Astrocyte (in vitro differentiated cells and primary cell): Measurements from ENCODE around the gene GPA33. TPM values are rescaled to one million over a fixed set of nuclear protein-coding genes. Genes with fewer than 3 reads are reported as not detected.
A peak's percentile ranks its signal among the peaks of the same experiment; 100 is the strongest.

Experiments
- DNase-seq: peaks from one replicate; pipeline ENCODE4 v3.0.0-alpha.2; 2010; ENCODE audit warnings: low read depth
- FAIRE-seq: peaks from 2 replicates; lab custom pipeline; 2011; peaks lifted over from hg19 to GRCh38; lab: Jason Lieb, UNC
- H2AFZ ChIP-seq: 2 replicates; pipeline ENCODE4 v1.6.0; 2012; ENCODE audit warnings: low read depth, low read length, inconsistent platforms
- H3K27ac ChIP-seq: 2 replicates; pipeline ENCODE4 v1.5.1; 2011; ENCODE audit warnings: low read depth, low read length, inconsistent platforms
- H3K27me3 ChIP-seq: 2 replicates; pipeline ENCODE4 v1.6.0; 2011; ENCODE audit warnings: low read length, inconsistent platforms; ENCODE audit not compliant: insufficient read depth
- H3K36me3 ChIP-seq: 2 replicates; pipeline ENCODE4 v1.5.1; 2011; ENCODE audit warnings: low read length, inconsistent platforms; ENCODE audit not compliant: insufficient read depth
- H3K4me1 ChIP-seq: 2 replicates; pipeline ENCODE4 v1.5.1; 2011; ENCODE audit warnings: low read length, inconsistent platforms; ENCODE audit not compliant: insufficient read depth
- H3K4me2 ChIP-seq: 2 replicates; pipeline ENCODE4 v1.6.0; 2012; ENCODE audit warnings: low read length, inconsistent platforms
- H3K4me3 ChIP-seq: 2 replicates; pipeline ENCODE4 v1.5.1; 2011; ENCODE audit warnings: low read depth, mild to moderate bottlenecking, low read length, inconsistent platforms; ENCODE audit not compliant: insufficient read depth
- H3K79me2 ChIP-seq: 2 replicates; pipeline ENCODE4 v1.6.0; 2012; ENCODE audit warnings: mild to moderate bottlenecking, low read length, inconsistent platforms; ENCODE audit not compliant: insufficient read depth
- H3K9ac ChIP-seq: 2 replicates; pipeline ENCODE4 v1.6.0; 2012; ENCODE audit warnings: mild to moderate bottlenecking, low read length, inconsistent platforms
- H3K9me3 ChIP-seq: 2 replicates; pipeline ENCODE4 v1.5.1; 2012; ENCODE audit warnings: low read depth, mild to moderate bottlenecking, low read length, inconsistent platforms; ENCODE audit not compliant: insufficient read depth
- H4K20me1 ChIP-seq: 2 replicates; pipeline ENCODE4 v1.6.0; 2012; ENCODE audit warnings: low read length, inconsistent platforms; ENCODE audit not compliant: insufficient read depth
- H3K27ac Mint-ChIP-seq: one replicate; pipeline ENCODE4 v1.8.0; 2021; ENCODE audit warnings: mild to moderate bottlenecking, mixed read lengths; ENCODE audit not compliant: unreplicated experiment
- H3K27me3 Mint-ChIP-seq: one replicate; pipeline ENCODE4 v1.8.0; 2021; ENCODE audit warnings: low read depth, mixed read lengths; ENCODE audit not compliant: unreplicated experiment
- H3K36me3 Mint-ChIP-seq: one replicate; pipeline ENCODE4 v1.8.0; 2021; ENCODE audit warnings: low read depth, mixed read lengths; ENCODE audit not compliant: unreplicated experiment
- H3K4me1 Mint-ChIP-seq: one replicate; pipeline ENCODE4 v1.8.0; 2021; ENCODE audit warnings: low read depth, mixed read lengths; ENCODE audit not compliant: unreplicated experiment
- H3K4me3 Mint-ChIP-seq: one replicate; pipeline ENCODE4 v1.8.0; 2021; ENCODE audit warnings: mild to moderate bottlenecking, moderate library complexity, mixed read lengths; ENCODE audit not compliant: unreplicated experiment
- H3K9me3 Mint-ChIP-seq: one replicate; pipeline ENCODE4 v1.8.0; 2021; ENCODE audit warnings: mild to moderate bottlenecking, mixed read lengths; ENCODE audit not compliant: unreplicated experiment
- CTCF ChIP-seq: IDR thresholded peaks from 2 replicates; pipeline ENCODE4 v1.5.1; 2011; ENCODE audit warnings: low read depth, mild to moderate bottlenecking, inconsistent platforms, low read length, moderate library complexity; ENCODE audit not compliant: insufficient read depth
- EZH2 ChIP-seq: IDR thresholded peaks from 2 replicates; pipeline ENCODE4 v1.6.1; 2012; ENCODE audit warnings: mild to moderate bottlenecking, low read length, inconsistent platforms; ENCODE audit not compliant: insufficient read depth
- total RNA-seq: library from RNA; stranded (reverse); gene quantifications from 2 replicates; pipeline ENCODE4 v1.2.1, GENCODE V29; 2021

The GPA33 gene
- total RNA-seq, 1 donor from 2014 or later: 1.2 TPM

DNA sequence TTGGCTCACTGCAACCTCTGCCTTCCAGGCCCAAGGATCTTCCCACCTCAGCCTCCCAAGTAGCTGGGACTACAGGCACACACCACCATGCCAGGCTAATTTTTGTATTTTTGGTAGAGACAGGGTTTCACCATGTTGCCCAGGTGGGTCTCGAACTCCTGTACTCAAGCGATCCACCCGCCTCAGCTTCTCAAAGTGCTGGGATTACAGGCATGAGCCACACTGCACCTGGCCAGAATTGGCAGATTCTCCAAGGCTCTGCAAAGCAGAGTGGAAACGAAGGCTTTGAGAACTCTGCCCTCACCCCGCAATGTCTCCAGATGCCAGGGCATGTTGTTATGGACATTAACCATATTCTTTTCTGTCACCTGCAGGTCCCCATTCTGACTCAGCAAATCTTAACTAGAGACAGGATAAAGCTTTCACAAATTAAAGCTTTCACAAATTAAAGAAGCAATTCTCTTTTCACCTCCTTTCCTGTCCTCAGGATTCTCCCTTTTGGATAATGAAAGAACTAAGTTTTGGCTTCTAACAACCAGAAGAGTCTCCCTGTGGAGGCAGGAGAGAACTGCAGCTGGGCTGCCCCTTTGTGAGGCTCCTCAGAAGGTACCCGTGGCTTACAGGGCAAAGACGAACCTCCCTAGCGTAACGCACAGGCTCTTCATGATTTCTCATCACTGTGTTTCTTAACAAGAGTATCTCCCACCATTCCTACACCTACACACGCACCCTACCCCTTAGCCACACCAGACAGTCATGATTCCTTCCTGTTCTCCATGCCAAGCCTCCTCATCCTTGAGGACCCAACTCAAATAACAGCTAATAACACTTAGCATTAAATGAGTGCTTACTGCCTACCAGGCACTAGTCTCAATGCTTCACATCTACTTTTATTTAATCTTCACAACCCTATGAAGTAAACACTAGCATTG lies 29.8 kb downstream of the GPA33 start:
- peak; percentile 23 for TF ChIP-seq CTCF
- no peak for TF ChIP-seq EZH2
- H3K27ac ChIP-seq: no peak overlapping the region
- H3K4me2 ChIP-seq: no peak overlapping the region
- no peak overlapping the region for H3K4me3 ChIP-seq
- Mint-ChIP-seq H3K9me3 (no peaks in the 10 kb centered on the region), H3K36me3 (no peaks in the 10 kb centered on the region), H3K4me1 (peaks cover 6% of the 10 kb centered on the region), H3K4me3 (no peak overlapping the region), H3K27ac (peak overlapping the region; percentile 37), H3K27me3 (peaks cover 15% of the 10 kb centered on the region)
- FAIRE-seq (no peak), DNase-seq (no peak)
- no peak overlapping the region for H3K9ac ChIP-seq
- no peaks in the 10 kb centered on the region for H3K79me2 ChIP-seq
- no peaks in the 10 kb centered on the region for H4K20me1 ChIP-seq
- peaks cover 5% of the 10 kb centered on the region for H3K4me1 ChIP-seq
- H3K9me3 ChIP-seq: no peaks in the 10 kb centered on the region
- H3K36me3 ChIP-seq: no peaks in the 10 kb centered on the region
- H2AFZ ChIP-seq: no peak overlapping the region
- no peaks in the 10 kb centered on the region for H3K27me3 ChIP-seq

- Histone ChIP-seq H3K79me2 (no peaks in the 10 kb centered on the region), H3K9ac (no peak overlapping the region), H2AFZ (no peak overlapping the region), H3K27me3 (no peaks in the 10 kb centered on the region), H3K4me3 (no peak overlapping the region), H3K36me3 (no peaks in the 10 kb centered on the region), H3K27ac (no peak overlapping the region), H3K9me3 (no peaks in the 10 kb centered on the region), H3K4me1 (peaks cover 5% of the 10 kb centered on the region), H4K20me1 (no peaks in the 10 kb centered on the region), H3K4me2 (peak overlapping the region; percentile 70)
- Mint-ChIP-seq H3K4me3 (no peak overlapping the region), H3K27me3 (peaks cover 8% of the 10 kb centered on the region), H3K36me3 (no peaks in the 10 kb centered on the region), H3K27ac (no peak overlapping the region), H3K4me1 (peaks cover 8% of the 10 kb centered on the region), H3K9me3 (no peaks in the 10 kb centered on the region)
- FAIRE-seq (no peak), DNase-seq (no peak)
- no peak for TF ChIP-seq EZH2
- no peak for TF ChIP-seq CTCF
These were observed 30.4 kb downstream of the GPA33 start for GRCh38 chr1:167059809-167060107.
